Stimulated activated naive CD8-positive, alpha-beta T cell treated with anti-CD3 and anti-CD28 coated beads, Interleukin-15, Interleukin-2, amounts not matched to agents 100 U/mL and 50 U/mL, for 24 hours (primary cell): ENCODE measurements around the gene ZCCHC14.

Source experiments
- ATAC-seq: fragments of 150-1000 bp; cut with Tn5 transposase; one replicate; pipeline ENCODE4 v1.10.0; 2021
- DNase-seq: peaks from one replicate; pipeline ENCODE4 v3.0.0; 2021

Gene ZCCHC14

DNA sequence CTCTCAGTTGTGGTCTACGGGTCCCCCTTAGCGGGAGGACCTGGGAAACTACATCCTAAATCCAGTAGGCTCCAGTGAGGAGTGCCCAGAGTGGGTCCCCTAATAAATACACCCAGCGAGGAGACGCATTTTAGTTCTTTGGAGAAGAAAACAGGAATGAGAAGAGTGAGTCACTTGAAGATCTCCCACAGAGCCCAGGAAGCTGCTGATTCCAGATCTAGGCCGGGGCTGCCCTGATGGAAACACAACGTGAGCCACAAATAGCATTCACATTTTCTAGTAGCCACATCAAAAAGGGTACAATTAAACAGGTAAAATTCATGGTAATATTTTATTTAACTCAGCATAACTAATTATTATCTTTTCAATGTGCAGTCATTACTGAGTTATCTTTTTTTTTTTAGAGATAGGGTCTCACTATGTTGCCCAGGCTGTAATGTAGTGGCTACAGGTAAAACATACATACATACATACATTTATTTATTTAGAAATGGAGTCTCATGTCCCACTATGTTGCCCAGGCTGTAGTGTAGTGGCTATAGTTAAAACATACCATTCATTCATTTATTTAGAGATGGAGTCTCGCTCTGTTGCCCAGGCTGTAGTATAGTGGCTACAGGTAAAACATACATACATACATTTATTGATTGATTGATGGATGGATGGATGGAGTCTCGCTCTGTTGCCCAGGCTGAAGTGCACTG, 130.8 kb downstream of the ZCCHC14 start:
- DNase-seq: no peak

GRCh38 chr16:87360862-87361610, 131.8 kb downstream of the ZCCHC14 start:
- ATAC-seq: no peak
- no peak for DNase-seq

More for the DNA sequence above, 130.8 kb downstream of the ZCCHC14 start:
- ATAC-seq: no peak

DNA sequence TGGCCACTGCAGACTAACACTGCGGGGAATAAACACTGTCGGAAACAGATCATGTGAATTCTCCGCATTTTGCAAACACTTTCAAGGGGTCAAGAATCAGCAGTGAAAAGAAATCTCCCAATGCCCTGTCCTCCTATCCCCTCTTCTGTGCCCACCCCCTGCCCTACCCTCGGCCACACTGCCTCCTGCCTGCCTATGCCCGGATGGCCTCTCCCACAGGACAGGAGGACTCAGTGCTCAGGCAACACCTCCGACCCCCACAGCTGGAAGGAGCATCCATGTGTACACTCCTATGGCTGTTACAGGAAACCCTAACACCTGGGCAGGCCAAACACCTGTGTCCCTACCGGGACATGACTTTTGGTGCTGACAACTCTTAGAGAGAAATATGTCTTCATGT, 133.7 kb downstream of the ZCCHC14 start:
- no peak for ATAC-seq
- no peak for DNase-seq

- ATAC-seq (no peak), DNase-seq (no peak)
These were observed 134.1 kb downstream of the ZCCHC14 start for GRCh38 chr16:87358696-87359095.

DNA sequence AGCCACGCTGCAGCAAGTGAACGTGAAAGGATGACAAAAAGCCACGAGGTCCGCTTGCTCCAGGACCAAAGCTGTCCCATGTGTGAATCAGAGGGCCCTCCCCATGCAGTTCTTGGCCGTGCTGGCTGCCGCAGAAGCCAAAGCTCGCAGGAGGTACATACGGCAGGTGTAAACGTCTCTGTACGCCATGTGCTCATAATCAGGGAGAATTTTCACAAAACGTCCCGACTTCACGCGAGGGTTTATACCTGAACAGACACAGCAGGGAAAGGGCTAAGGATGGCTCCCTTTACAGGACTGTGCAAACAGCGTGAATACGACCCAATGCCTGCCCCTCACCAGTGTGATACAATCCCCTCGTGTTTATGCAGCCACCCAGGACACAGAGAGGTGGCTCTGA, 134.6 kb downstream of the ZCCHC14 start:
- no peak for ATAC-seq
- no peak for DNase-seq

- no peak for DNase-seq
- no peak for ATAC-seq
These were observed 136.4 kb downstream of the ZCCHC14 start for GRCh38 chr16:87356491-87356853.
